ENCODE data around the gene KRTAP10-4. TPM values are rescaled to one million over a fixed set of nuclear protein-coding genes. Genes with fewer than 3 reads are reported as not detected.
"Not testable (repeated sequence)": the region's sequence is repeated elsewhere in the genome, so short reads cannot be mapped to it uniquely, and the experiment has no call there.

KRTAP10-4 gene, protein sequence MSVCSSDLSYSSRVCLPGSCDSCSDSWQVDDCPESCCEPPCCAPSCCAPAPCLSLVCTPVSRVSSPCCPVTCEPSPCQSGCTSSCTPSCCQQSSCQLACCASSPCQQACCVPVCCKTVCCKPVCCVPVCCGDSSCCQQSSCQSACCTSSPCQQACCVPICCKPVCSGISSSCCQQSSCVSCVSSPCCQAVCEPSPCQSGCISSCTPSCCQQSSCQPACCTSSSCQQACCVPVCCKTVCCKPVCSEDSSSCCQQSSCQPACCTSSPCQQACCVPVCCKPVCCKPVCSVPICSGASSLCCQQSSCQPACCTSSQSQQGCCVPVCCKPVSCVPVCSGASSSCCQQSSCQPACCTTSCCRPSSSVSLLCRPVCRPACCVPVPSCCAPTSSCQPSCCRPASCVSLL
- polyA plus RNA-seq (2012; ENCODE audit: insufficient read length, low read depth): not detected

GRCh38 chr21:44573630-44574456 is at the start of gene KRTAP10-4:
Gene KRTAP10-4 (plus strand): TSS chr21:44573729. CDS start chr21:44573759, 30 bp downstream.
- not testable (repeated sequence) for TF ChIP-seq FOXP2 (optimal IDR thresholded peaks at IDR 0.05; ENCODE audit: borderline replicate concordance, extremely low read depth, extremely low read length, insufficient read depth); REST (IDR thresholded peaks at IDR 0.05; ENCODE audit: insufficient read depth in 1 of 2, low read depth in 2 of 2, low read length in 2 of 2); SIN3A (IDR thresholded peaks at IDR 0.05; ENCODE audit: borderline replicate concordance, insufficient read depth, low read length)

- TF ChIP-seq TAF1 (IDR thresholded peaks at IDR 0.05; ENCODE audit: borderline replicate concordance, insufficient read depth, low read length): no peak
- TF ChIP-seq SIN3A (IDR thresholded peaks at IDR 0.05; ENCODE audit: borderline replicate concordance, insufficient read depth, low read length): no peak
- no peak for TF ChIP-seq FOXP2 (optimal IDR thresholded peaks at IDR 0.05; ENCODE audit: borderline replicate concordance, extremely low read depth, extremely low read length, insufficient read depth)
- TF ChIP-seq REST (IDR thresholded peaks at IDR 0.05; ENCODE audit: insufficient read depth in 1 of 2, low read depth in 2 of 2, low read length in 2 of 2): no peak
- TF ChIP-seq POLR2AphosphoS5 (IDR thresholded peaks at IDR 0.05; ENCODE audit: low read depth, low read length): no peak
Observed at GRCh38 chr21:44524414-44525371, 48.8 kb upstream of the KRTAP10-4 start.

- no peak for TF ChIP-seq REST (IDR thresholded peaks at IDR 0.05; ENCODE audit: insufficient read depth in 1 of 2, low read depth in 2 of 2, low read length in 2 of 2)
Observed at GRCh38 chr21:44525391-44526095, 48.0 kb upstream of the KRTAP10-4 start.

DNA sequence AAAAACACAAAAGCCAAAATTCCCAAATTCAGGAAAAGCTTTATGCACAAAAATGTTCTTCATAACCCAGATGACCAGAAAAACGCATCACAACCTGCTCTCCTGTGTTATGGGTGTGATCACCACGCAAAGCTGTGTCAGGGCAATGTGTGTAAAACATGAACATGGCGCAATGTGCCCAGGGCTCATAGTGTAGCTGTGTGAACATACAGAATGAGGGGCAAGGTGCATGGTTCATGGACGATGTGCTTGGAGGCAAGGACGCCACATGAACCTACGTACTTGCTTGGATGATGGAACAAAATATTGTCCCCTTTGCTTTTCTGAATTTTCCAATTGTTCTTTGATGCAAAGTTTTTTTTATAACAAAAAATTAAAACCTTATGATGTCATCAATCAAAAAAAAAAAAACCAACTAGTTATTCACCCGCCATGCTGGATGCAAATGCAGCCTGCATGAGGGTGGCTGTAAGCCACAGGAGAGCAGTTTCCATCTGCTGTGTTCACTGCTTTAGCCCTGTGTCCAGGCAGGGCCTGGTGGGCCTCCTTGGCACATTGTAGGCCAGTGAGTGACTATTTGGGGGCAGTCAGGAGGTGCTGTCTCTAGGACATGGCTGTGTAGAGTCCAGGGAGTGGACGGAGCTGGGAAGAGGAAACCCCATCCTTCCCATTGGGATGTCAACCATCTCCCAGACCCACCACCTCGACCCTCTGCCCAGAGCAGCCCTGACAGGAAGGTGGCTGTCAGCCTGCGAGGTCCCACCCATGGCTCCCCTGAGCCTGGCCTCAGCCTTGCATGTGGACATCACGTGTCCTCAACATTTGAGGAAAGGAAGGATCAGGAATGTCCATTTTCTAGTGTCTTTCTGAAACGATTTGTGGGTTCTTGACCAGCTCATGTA is 47.2 kb upstream of the KRTAP10-4 start:
- TF ChIP-seq FOXP2 (optimal IDR thresholded peaks at IDR 0.05; ENCODE audit: borderline replicate concordance, extremely low read depth, extremely low read length, insufficient read depth): no peak
- no peak for TF ChIP-seq REST (IDR thresholded peaks at IDR 0.05; ENCODE audit: insufficient read depth in 1 of 2, low read depth in 2 of 2, low read length in 2 of 2)
- no peak for TF ChIP-seq TAF1 (IDR thresholded peaks at IDR 0.05; ENCODE audit: borderline replicate concordance, insufficient read depth, low read length)
- TF ChIP-seq POLR2AphosphoS5 (IDR thresholded peaks at IDR 0.05; ENCODE audit: low read depth, low read length): no peak
- no peak for TF ChIP-seq SIN3A (IDR thresholded peaks at IDR 0.05; ENCODE audit: borderline replicate concordance, insufficient read depth, low read length)
